Right ventricle myocardium superior (tissue), 1 donor: Measurements from ENCODE around the gene CEP20. TPM values are rescaled to one million over a fixed set of nuclear protein-coding genes. Genes with fewer than 3 reads are reported as not detected.
"Not testable (repeated sequence)": the region's sequence is repeated elsewhere in the genome, so short reads cannot be mapped to it uniquely, and the experiment has no call there.

ENCODE experiments used
- ATAC-seq: fragments of 200-7000 bp; cut with Tn5 transposase; one replicate; pipeline ENCODE4 v1.9.1; 2020; ENCODE audit warnings: mild to moderate bottlenecking; ENCODE audit not compliant: poor library complexity
- DNase-seq: peaks from one replicate; pipeline ENCODE4 v3.0.0-alpha.2; 2020
- intact Hi-C: fragments of 100-400 bp; cut with DNase I; formaldehyde crosslinking; loops from one replicate; pipeline ENCODE4 v1.11.2; 2022
- total RNA-seq: library from RNA; stranded (reverse); fragmentation: NEBNext Ultra II Directional; extraction: Animal tissue kit (Norgen Biotek cat#: 25700); gene quantifications from one replicate; pipeline ENCODE4 v1.2.1, GENCODE V29; 2021
- donor health status: DM: no; HTN: yes; CAD: no; lungs with severe emphysema.

Gene CEP20
- total RNA-seq, 1 donor from 2014 or later = 27.7 TPM

DNA sequence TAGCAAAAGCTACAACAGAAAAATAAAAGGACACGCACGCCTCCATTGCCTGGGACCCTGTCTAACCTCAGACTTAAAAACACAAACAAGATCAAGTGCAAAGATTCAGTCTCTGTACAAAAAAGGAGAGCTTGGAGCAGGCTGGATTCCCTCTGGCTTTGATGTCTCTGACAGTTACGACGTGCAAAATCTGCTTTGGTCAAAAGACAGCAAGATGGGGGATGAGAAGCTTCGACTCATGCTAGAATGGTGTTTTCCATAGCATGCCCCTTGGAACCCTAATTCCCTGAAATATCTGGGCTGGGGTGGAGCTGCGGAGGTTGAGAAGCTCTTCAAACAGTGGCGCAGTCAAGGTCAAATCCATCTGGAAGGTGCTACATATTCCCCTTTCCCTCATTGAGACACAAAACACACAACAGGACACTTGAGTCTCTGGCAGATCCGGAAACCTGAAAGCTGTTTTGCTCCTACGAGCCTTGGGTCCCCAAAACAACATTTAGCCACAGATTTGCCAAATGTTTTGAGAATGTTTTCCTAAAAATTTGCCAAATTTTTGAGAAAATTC is 40.7 kb downstream of the CEP20 start:
- DNase-seq (no peak), ATAC-seq (no peak)
- intact Hi-C loops = loop anchor here (10.0 kb wide), 1 partner anchor 77 kb away; no protein-coding TSS in a partner anchor

DNA sequence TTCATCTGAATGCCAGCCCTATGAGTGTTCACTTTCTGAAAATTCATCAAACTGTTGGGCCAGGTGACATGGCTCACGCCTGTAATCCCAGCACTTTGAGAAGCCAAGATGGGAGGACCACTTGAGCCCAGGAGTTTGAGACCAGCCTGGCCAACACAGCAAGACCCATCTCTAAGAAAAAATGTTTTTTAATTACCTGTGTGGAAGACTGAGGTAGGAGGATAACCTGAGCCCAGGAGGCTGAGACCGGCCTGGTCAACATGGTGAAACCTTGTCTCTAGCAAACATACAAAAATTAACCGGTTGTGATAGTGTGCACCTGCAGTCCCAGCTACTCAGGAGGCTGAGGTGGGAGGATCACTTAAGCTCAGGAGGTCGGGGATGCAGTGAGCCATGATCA is 41.9 kb downstream of the CEP20 start:
- ATAC-seq = no peak
- DNase-seq = no peak

DNA sequence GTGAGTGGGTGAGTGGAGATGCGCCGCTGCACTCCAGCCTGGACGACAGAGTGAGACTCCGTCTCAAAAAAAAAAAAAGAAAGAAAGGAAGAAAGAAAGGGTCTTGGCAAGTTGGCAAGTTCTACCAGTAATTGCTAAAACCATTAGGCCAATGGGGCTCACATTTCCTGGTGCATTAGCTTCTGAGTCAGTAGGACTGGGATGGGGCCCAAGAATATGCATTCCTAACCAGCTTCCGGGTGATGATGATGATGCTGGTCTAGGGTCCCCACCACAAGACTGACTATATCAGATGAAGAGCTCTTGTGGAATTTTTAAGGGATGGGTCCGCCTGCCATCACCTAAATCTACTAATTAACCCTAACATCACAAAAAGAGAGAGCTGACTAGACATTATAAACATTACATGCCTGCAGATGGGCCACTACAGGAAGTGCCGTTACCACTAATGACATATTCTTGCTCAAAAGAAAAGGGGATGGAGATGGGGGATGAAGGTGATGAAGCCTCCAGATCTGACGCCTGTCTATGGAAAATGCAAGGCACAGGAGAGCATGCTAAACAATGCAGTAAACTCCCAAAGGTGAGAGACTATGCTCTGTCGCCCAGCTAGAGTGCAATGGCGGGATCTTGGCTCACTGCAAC is 44.6 kb downstream of the CEP20 start:
- no peak for ATAC-seq
- no peak for DNase-seq
- intact Hi-C loops = loop anchor here (10.0 kb wide), 1 partner anchor 81 kb away; no protein-coding TSS in a partner anchor

More for the DNA sequence above, 41.9 kb downstream of the CEP20 start:
- intact Hi-C loops = loop anchor here (10.0 kb wide), 1 partner anchor 78 kb away; no protein-coding TSS in a partner anchor

DNA sequence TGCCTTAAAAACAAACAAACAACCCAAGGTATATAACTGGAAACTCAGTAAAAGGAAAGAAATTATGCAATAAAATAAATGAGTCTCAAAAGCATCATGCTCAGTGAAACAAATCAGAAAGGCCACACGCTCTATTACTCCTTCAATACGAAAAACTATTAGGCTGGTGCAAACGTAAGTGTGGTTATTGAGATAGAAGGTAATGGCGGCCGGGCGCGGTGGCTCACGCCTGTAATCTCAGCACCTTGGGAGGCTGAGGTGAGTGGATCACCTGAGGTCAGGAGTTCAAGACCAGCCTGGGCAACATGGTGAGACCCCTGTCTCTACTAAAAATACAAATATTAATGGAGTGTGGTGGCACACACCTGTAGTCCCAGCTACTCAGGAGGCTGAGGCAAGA is 49.2 kb downstream of the CEP20 start:
- ATAC-seq, intact Hi-C loops, DNase-seq: not testable (repeated sequence)

DNA sequence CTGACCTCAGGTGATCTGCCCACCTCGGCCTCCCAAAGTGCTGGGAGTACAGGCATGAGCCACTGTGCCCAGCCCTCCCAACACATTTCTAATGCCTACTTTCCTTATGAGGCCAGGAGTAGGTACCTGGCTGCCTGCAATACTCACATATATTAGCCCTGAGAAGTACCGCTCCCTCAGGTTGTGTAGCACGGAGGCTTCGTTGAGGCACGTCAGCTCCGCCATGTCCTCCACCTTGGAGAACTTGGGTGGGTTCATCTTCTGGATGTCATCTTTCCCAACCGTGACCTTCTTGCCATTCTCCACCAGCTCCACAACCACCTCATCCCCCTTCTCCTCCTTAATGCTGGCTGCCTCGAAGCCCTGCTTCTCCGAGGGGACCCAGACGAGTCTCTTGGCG is 50.6 kb downstream of the CEP20 start:
- DNase-seq (no peak), ATAC-seq (no peak)
- intact Hi-C loops = no loop called here

DNA sequence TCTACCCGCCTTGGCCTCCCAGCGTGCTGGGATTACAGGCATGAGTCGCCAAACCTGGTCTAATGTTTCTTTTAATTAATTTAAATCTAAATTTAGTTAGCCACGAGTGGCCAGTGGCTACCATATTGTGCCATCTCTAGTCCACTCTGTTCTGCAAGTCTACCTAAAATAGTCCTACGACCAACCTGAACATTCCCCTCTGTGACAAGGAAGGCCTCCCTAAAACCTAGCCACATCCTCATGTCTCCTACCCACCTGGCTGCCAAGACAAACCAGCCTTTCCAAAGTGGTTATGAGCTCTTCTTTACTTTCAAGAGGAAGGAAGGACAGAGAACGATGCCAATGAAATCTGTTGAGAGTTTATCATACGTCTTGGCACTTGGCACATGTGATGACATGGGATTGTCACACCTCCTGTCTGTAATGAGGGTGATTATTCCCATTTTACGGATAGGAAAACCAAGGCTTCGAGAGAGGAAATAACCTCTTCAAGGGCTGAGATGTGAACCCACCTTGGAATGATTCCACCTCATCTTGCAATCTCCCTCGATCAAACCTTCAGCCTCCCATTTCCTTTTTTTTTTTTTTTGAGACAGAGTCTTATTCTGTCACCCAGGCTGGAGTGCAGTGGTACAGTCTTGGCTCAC is 51.3 kb downstream of the CEP20 start:
- no peak for ATAC-seq
- DNase-seq = no peak
- intact Hi-C loops = no loop called here

DNA sequence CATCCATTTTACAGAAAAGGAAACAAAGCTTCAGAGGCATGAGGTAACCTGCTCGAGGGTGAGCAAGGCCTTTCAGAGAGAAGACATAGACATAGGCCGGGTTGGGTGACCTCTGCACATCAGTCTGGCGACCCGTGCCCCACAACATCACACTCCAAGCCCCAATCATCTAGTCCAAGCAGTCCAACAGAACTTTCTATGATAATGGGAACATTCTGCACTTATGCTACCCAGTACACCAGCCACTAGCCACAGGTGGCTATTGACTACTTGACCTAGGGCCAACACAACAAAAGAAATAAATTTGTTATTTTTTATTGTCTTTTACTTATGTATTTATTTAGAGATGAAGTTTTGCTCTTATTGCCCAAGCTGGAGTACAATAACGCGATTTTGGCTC is 52.3 kb downstream of the CEP20 start:
- no peak for DNase-seq
- no peak for ATAC-seq
- intact Hi-C loops = no loop called here

DNA sequence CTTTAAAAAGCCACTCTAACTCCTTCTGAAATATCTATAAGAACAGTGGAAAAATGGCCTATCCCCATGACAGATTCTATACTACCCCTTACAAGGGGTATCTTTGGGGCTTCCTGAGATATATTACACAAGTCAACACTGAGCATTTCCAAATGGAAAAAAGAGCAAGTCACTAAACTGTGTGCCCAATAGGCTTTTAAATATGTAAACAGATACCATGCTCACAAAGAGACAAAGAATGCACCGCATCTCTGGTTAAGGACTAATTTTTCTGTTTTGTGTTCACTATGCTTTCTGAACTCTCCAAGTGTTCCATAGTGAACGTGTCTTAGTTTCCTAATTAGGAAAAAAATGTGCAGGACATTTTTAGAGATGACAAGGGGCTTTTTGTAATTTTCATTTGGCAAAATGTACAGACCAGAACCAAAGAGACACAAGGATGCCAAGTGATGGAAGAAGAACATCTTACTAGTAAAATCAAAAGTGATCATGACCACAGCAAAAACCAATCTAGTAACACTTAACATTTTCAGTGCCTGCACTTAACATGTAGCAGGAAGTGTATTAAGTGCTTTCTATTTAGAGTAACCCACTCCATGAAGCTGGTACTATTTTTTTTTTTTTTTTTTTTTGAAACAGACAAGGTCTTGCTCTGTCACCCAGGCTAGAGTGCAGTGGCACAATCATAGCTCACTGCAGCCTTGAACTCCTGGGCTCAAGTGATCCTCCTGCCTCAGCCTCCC is 53.1 kb downstream of the CEP20 start:
- ATAC-seq (no peak), DNase-seq (no peak)
- intact Hi-C loops = no loop called here

DNA sequence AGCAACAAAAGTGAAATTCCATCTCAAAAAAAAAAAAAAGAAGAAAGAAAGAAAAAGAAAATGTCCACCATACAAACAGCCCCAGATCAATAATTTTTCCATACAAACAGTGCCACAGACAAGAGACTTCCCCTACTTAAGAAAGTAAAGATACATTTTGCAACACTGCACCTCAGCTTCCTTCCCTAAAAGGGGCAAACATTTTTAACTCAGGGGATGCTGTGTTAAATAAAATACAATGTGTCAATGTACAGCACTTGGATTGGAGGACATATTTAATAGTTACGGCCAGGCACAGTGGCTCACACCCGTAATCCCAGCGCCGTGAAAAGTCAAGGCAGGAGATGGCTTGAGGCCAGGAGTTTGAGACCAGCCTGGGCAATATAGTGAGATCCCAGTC is 53.9 kb downstream of the CEP20 start:
- intact Hi-C loops = no loop called here

DNA sequence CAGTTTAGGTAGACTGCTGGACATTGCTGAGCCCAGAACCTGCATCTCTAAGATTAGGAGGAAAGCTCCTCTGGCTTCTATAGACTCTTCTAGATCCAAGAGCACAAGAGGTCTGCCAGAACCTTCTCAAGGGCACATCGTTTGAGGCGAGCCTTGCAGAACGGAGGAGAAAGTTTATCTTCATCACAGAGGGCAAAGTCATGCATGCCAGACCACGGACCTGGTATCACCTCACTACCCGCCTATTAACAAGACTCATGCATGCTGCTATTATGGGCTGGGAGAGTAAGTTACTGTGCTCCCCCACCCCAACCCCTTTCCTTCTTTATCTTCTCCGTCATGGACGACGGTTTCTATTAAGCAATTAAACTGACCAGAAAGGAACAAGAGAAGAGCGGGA is 54.9 kb downstream of the CEP20 start:
- ATAC-seq = no peak
- intact Hi-C loops = no loop called here

More for the DNA sequence above, 53.9 kb downstream of the CEP20 start:
- no peak for ATAC-seq
- no peak for DNase-seq

DNA sequence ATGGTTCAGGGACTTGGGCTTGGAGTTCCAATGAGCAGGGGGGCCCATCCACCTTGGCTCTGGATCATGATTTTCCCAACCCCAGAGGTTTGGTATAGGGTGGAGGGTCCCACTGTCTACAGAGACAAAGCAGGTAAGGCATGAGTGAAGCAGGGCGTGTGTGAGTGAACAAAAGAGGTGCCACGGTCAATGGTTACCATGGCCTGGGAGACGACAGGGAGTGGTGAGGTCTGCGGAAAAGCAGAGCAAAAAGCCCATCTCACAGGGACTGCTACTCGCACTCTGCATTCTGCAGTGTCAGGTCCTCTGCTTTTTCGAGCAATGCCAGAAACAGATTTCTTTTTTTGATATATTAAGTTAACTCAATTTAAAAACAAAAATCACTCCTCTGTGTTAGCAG is 56.2 kb downstream of the CEP20 start:
- intact Hi-C loops = no loop called here
- no peak for ATAC-seq
- DNase-seq = no peak

More for the DNA sequence above, 54.9 kb downstream of the CEP20 start:
- DNase-seq = no peak

DNA sequence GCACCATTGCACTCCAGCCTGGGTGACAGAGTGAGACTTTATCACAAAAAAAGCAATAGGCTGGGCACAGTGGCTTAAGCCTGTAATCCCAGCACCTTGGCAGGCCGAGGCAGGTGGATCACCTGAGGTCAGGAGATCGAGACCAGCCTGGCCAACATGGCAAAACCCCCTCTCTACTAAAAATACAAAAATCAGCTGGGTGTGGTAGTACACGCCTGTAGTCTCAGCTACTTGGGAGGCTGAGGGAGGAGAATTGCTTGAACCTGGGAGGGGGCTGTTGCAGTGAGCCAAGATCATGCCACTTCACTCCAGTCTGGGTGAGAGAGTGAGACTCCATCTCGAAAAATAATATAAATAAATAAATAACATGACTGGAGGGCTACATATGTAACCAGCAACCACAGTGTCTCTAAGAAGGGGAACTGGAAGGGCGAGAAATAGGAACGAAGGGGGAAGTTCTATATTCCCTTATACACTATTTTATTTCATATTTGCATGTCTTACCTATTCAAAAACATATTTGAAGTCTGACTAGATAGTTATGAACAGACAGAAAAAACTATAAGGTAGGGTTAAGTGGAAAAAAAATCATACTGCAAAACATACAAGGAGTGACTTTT is 57.5 kb downstream of the CEP20 start:
- DNase-seq (no peak), ATAC-seq (no peak)
- intact Hi-C loops = no loop called here

DNA sequence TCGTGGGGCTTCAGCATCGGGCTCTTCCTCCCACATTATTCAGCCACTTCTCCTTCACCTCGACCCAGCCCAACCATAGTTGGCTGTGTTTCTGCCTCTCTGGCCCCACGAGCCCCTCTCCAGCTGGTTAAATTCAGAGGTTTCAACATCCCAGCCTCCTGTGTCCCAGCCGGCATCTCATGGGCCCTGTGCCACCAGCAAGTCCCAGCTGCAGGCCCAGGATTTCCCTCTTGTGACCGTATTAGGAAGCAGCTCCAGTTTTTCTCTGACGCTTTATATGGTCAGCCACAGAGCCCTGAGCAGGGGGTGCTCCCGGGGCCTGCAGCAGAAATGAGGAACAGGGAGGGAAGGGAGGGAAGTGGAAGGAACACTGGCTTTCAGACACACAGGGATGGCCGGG is 58.9 kb downstream of the CEP20 start:
- intact Hi-C loops = no loop called here
- ATAC-seq (peak; percentile 75), DNase-seq (peak; percentile 69)

DNA sequence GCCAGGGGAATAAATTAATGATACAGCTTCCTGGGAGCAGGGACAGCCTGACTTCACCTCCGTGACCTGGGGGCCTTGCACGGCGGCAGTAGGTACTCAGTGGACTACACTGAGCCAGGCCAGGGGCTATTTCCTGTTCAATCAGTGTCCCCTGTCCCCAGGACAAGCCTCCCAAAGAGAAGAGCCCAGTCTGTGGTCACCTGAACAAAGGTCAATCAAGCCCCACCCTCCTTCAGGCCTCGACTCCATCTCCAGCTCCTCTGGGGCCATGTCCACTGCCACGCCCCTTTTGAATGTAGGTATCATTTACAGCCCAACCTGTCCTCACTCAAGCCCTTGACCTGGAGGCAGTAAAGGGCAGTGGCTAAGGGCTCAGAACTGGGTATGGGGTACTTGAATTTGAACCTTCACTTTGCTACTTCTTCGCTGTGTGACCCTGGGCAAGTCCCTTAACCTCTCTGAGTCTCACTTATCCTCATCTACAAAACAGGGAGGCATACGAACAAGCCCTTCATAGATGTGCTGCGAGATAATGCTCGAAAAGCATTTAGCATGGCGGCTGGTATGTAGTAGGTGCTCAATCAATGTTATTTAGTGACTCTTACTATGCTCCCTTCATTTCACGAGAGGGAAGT is 60.6 kb downstream of the CEP20 start:
- DNase-seq (no peak), ATAC-seq (no peak)
- intact Hi-C loops = no loop called here

DNA sequence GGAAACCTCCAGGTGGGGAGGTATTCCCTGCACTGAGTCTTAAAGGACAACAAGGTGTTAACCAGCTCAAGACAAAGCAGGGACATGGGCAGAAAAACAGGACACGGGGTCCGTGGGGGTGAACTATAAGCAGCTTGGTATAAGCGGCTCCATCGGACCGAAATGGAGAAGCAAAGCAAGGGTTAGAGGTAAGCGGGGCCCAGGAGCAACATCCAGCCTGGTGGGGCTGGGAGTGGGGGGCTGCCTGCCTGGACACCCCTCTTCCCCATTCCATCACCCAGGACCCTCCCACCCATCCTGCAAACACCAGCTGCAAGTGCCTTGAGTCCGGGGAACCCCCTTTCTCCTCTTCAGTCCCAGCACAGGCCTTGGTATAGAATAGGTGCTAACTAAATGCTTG is 61.1 kb downstream of the CEP20 start:
- intact Hi-C loops = no loop called here
- ATAC-seq (no peak), DNase-seq (no peak)

DNA sequence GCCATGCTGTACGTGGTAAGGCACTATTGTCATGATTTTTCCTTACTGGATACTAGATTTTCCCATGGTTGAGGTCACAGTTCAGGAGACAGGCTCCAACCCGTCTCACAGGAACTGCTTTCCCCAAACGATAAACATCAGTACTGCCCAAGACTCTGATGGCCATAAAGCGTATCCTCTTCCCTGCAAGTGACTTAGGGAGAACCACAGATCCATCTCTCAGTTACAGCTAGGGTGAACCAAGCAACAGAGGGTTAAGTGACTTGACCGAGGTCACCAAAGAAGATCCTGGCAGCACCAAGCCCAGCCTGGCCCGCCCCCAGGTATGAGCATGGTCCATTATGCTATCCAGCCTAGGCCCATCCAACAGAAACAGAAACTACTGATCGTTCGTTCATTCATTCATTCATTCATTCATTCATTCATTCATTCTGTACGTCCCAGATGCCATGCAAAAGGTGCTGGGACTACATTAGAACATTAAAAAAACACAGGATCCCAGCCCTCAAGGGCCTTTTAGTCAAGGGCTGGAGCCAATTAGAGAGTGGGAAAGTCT is 62.6 kb downstream of the CEP20 start:
- intact Hi-C loops = no loop called here

DNA sequence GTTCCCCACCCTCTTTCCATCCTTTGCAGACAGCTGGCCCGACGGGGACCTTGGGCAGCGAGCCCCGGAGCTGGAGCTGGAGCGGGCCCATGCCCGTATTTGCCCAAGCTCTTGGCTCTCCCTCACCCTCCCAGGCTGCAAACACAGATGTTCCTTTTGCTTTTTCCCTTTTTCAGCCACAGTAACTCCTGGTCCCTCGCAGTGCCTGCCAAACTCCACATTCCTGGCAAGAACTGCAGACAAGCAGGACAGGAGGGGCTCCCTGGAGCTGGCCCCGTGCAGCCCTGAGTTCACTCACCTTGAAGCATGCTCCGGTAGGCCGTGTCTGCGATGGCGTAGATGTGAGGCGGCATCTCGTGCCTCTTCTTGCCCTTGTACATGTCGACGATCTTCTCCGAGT is 65.4 kb downstream of the CEP20 start:
- intact Hi-C loops = loop anchor here (5.0 kb wide), 1 partner anchor 56 kb away; no protein-coding TSS in a partner anchor
- ATAC-seq (no peak), DNase-seq (no peak)

More for the DNA sequence above, 62.6 kb downstream of the CEP20 start:
- no peak for ATAC-seq
- no peak for DNase-seq

DNA sequence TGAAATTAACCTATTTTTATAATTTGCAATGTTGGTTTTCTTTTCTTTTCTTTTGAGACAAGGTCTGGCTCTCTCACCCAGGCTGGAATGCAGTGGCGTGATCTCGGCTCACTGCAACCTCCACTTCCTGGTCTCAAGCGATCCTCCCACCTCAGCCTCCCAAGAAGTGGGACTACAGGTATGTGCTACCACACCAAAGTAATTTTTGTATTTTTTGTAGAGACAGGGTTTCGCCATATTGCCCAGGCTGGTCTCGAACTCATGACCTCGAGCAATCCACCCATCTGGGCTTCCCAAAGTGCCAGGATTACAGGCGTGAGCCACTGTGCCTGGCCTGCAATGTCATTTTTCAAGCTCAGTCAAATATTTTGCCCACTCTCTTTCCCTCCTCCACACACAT is 67.6 kb downstream of the CEP20 start:
- ATAC-seq (no peak), DNase-seq (no peak)
- intact Hi-C loops = loop anchor here (5.0 kb wide), 1 partner anchor 54 kb away; no protein-coding TSS in a partner anchor
